ENCODE results near the gene OR5H15.

- no peak for TF ChIP-seq YY1 (IDR thresholded peaks at IDR 0.05; ENCODE audit: insufficient read depth, insufficient read length)
- TF ChIP-seq ZNF274 (IDR thresholded peaks at IDR 0.05; ENCODE audit: low read depth, low read length): no peak
- no peak for TF ChIP-seq SUZ12 (IDR thresholded peaks at IDR 0.05; ENCODE audit: extremely low read depth, insufficient read depth, insufficient read length)
These were observed 18.7 kb downstream of the OR5H15 start for GRCh38 chr3:98185180-98185579.

All from NT2/D1 (cell line).